AG10803 (cell line): ENCODE results near the gene MPV17.
A peak's percentile ranks its signal among the peaks of the same experiment; 100 is the strongest.
"Not testable (repeated sequence)": the region's sequence is repeated elsewhere in the genome, so short reads cannot be mapped to it uniquely, and the experiment has no call there.

Experiments
- DNase-seq: peaks from one replicate; pipeline ENCODE4 v3.0.0; 2010; ENCODE audit warnings: low read depth
- H3K4me3 ChIP-seq: 2 replicates; pipeline ENCODE4 v1.5.1; 2011; ENCODE audit warnings: mild to moderate bottlenecking, low read length, control low read depth
- TF ChIP-seq, protein P1 (sequence below): conservative IDR thresholded peaks from 2 replicates; pipeline ENCODE4 v1.5.1; 2011; ENCODE audit warnings: mild to moderate bottlenecking, low read length, control low read depth, inconsistent platforms

MPV17 gene

DNA sequence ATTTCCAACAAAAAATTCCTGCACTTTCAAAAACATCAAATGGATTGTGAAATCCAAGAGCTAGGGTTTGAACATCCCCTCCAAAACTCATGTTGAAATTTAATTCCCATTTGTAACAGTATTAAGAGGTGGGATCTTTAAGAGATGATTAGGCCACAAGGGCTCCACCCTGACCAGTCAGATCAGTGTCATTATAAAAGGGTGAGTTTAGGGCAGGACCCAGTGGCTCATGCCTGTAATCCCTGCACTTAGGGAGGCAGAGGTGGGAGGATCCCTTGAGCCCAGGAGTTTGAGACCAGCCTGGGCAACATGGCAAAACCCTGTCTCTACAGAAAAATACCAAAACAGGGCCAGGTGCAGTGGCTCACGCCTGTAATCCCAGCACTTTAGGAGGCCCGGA is 24.7 kb upstream of the MPV17 start:
- no peak overlapping the region for H3K4me3 ChIP-seq
- TF ChIP-seq, protein P1, sequence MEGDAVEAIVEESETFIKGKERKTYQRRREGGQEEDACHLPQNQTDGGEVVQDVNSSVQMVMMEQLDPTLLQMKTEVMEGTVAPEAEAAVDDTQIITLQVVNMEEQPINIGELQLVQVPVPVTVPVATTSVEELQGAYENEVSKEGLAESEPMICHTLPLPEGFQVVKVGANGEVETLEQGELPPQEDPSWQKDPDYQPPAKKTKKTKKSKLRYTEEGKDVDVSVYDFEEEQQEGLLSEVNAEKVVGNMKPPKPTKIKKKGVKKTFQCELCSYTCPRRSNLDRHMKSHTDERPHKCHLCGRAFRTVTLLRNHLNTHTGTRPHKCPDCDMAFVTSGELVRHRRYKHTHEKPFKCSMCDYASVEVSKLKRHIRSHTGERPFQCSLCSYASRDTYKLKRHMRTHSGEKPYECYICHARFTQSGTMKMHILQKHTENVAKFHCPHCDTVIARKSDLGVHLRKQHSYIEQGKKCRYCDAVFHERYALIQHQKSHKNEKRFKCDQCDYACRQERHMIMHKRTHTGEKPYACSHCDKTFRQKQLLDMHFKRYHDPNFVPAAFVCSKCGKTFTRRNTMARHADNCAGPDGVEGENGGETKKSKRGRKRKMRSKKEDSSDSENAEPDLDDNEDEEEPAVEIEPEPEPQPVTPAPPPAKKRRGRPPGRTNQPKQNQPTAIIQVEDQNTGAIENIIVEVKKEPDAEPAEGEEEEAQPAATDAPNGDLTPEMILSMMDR: no peak
- DNase-seq: no peak

GRCh38 chr2:27336173-27336572 is 13.3 kb upstream of the MPV17 start:
- no peak for DNase-seq
- H3K4me3 ChIP-seq: no peak overlapping the region
- TF ChIP-seq, protein P1: no peak

DNA sequence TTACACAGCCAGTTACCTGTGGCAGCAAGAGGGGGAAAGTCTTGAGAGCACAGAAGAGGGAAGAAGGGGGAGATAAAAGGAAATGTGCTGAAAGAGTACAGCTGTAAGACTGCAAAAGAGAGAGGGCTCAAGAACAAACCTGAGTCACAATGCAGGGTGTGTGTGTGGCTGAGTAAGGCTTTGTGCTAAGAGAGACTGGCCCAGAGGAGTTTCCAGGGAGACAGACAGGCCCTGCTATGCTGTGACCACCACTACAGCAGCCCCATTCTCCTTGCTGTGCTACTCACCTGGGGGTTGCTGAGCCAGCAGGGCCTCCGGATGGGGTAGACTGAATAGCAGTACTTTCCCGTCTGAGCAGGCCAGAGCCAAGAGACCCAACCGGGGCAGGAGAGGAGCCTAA is 12.4 kb upstream of the MPV17 start:
- TF ChIP-seq, protein P1: no peak
- H3K4me3 ChIP-seq: no peak overlapping the region
- no peak for DNase-seq

- TF ChIP-seq, protein P1: no peak
- H3K4me3 ChIP-seq: no peak overlapping the region
- no peak for DNase-seq
Observed at GRCh38 chr2:27324720-27325119, 1.8 kb upstream of the MPV17 start.

- H3K4me3 ChIP-seq: peak overlapping the region; percentile 98
- DNase-seq: no peak
- TF ChIP-seq, protein P1: no peak
Observed at GRCh38 chr2:27323596-27324285, 844 bp upstream of the MPV17 start.

DNA sequence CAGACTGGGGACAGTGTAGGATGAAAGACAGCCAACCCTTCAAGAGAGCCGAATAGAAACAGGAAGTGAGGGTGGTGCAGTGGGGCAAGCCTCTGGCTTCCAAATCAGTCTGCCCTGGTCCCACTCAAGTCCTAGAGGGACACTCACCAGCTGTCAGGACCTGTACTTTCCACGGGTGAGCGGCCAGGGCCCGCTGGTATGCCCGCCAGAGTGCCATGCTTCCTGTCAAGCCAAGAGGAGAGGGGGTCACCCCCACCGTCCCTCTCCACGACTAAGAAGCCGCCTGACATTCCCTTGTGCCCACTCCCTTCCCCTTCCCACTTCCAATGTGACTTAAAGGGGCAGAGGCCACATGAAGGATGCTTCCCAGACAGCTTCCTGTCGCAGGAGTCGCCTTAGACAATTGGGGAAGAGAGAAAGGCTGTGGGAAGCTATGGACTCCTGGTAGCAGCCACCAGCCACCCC is 564 bp downstream of the MPV17 start:
- peak overlapping the region; percentile 98 for H3K4me3 ChIP-seq
- TF ChIP-seq, protein P1: no peak
- peak; percentile 17 for DNase-seq

DNA sequence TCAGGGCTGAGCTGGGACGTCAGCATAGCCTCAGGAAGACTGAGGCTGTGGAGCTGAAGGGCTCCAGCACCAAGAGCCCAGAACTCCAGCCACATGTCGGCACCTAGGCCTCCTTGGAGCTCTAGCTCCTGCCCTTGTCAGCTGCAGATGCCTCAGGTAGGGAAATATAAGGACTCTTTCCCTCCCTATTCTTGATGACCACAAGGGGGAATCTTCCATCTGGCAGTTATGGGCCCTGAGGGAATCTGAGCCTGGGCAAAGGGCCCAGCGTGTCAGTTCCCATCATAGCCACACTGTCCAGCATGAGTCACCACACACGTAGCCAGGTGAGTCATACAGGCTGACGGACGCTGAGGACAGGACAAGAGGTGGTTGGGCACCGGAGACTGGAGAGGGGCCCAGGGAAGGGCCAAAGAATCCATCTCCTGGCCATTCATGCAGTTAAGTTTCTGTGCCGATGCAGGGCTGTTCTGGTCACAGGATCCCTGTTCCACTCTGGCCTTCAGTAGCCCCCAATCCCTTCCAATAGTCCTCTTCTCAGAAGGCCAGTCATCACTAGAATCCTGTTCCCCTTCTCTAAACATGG is 1.8 kb downstream of the MPV17 start:
- TF ChIP-seq, protein P1: peak; percentile 71
- peak; percentile 98 for DNase-seq
- peak overlapping the region; percentile 15 for H3K4me3 ChIP-seq

- not testable (repeated sequence) for H3K4me3 ChIP-seq, DNase-seq
Observed at GRCh38 chr2:27319839-27320238, 3.1 kb downstream of the MPV17 start.
